Measurements from ENCODE around the gene FST. TPM values are rescaled to one million over a fixed set of nuclear protein-coding genes. Genes with fewer than 3 reads are reported as not detected.

The FST gene
- total and polyA plus RNA-seq, 2 of the 13 experiments (the other 11 are each of a cell fraction or from before 2014, with no cell fraction given) = 38.6 to 136 TPM

- TF ChIP-seq SRSF9 (IDR thresholded peaks at IDR 0.05; ENCODE audit: borderline replicate concordance, insufficient read depth, low read depth, low read length, poor library complexity, severe bottlenecking) (no peak), ZNF282 (IDR thresholded peaks at IDR 0.05; ENCODE audit: partially characterized antibody) (no peak), KLF13 (CRISPR knock-in tag; IDR thresholded peaks at IDR 0.05) (no peak), RARA (CRISPR knock-in tag; IDR thresholded peaks at IDR 0.05) (peak; percentile 100), POLR2G (IDR thresholded peaks at IDR 0.05; ENCODE audit: low read depth, low read length) (no peak), XRCC5 (optimal IDR thresholded peaks at IDR 0.05; ENCODE audit: low read length) (peak; percentile 49), ZSCAN31 (CRISPR knock-in tag; IDR thresholded peaks at IDR 0.05; ENCODE audit: low read depth) (peak; percentile 94), ZNF572 (CRISPR knock-in tag; IDR thresholded peaks at IDR 0.05) (no peak), ARID3A (IDR thresholded peaks at IDR 0.05; ENCODE audit: low read depth, low read length) (peak; percentile 92), ATF7-NPFF (CRISPR knock-in tag; IDR thresholded peaks at IDR 0.05; ENCODE audit: low read depth) (no peak), EED (CRISPR knock-in tag; IDR thresholded peaks at IDR 0.05) (no peak), CEBPG (CRISPR knock-in tag; IDR thresholded peaks at IDR 0.05) (peak; percentile 88), NFKBIZ (CRISPR knock-in tag; IDR thresholded peaks at IDR 0.05) (peak; percentile 97), ZNF503 (CRISPR knock-in tag; IDR thresholded peaks at IDR 0.05) (peak; percentile 99), SKI (IDR thresholded peaks at IDR 0.05; ENCODE audit: partially characterized antibody) (peak; percentile 99), HOXD1 (CRISPR knock-in tag; IDR thresholded peaks at IDR 0.05) (peak; percentile 98), PCBP1 (IDR thresholded peaks at IDR 0.05; ENCODE audit: borderline replicate concordance, low read depth, low read length) (no peak), ZC3H4 (CRISPR knock-in tag; IDR thresholded peaks at IDR 0.05; ENCODE audit: borderline replicate concordance) (peak; percentile 48; the same call in 1 of the 2 replicates), ZNF672 (CRISPR knock-in tag; IDR thresholded peaks at IDR 0.05) (no peak), ZNF292 (CRISPR knock-in tag; IDR thresholded peaks at IDR 0.05; ENCODE audit: borderline replicate concordance, low read depth) (peak; percentile 89; the same call in 1 of the 2 replicates), ZNF17 (CRISPR knock-in tag; IDR thresholded peaks at IDR 0.05) (no peak), ZNF891 (CRISPR knock-in tag; IDR thresholded peaks at IDR 0.05) (no peak), ZFP62 (CRISPR knock-in tag; IDR thresholded peaks at IDR 0.05) (no peak), GPN1 (CRISPR knock-in tag; IDR thresholded peaks at IDR 0.05; ENCODE audit: borderline replicate concordance) (no peak), ZSCAN5A (CRISPR knock-in tag; IDR thresholded peaks at IDR 0.05; ENCODE audit: borderline replicate concordance) (peak; percentile 61; the same call in 1 of the 2 replicates), GFI1 (CRISPR knock-in tag; IDR thresholded peaks at IDR 0.05; ENCODE audit: borderline replicate concordance) (peak; percentile 96)
Measured at GRCh38 chr5:53476531-53477480, 3.6 kb upstream of the FST start (continued).

Data from HepG2 (cell line).